Hepatocyte (in vitro differentiated cells): ENCODE results near the gene DHRS12.

Experiments
- EZH2 ChIP-seq: fragments of 200-600 bp; sonication (generic); IDR thresholded peaks from 2 replicates; pipeline ENCODE4 v1.6.1; 2016; ENCODE audit warnings: antibody characterized with exemption, mild to moderate bottlenecking, borderline replicate concordance
- EZH2phosphoT487 ChIP-seq: fragments of 200-600 bp; sonication (generic); IDR thresholded peaks from one replicate; pipeline ENCODE4 v1.6.1; 2018; ENCODE audit warnings: antibody characterized with exemption, mild to moderate bottlenecking, low read depth, moderate library complexity; ENCODE audit not compliant: unreplicated experiment, severe bottlenecking
- TF ChIP-seq, protein P1 (sequence below): fragments of 200-600 bp; sonication (generic); IDR thresholded peaks from 2 replicates; pipeline ENCODE4 v1.5.1; 2016; ENCODE audit warnings: antibody characterized with exemption, mild to moderate bottlenecking; ENCODE audit not compliant: poor library complexity

DNA sequence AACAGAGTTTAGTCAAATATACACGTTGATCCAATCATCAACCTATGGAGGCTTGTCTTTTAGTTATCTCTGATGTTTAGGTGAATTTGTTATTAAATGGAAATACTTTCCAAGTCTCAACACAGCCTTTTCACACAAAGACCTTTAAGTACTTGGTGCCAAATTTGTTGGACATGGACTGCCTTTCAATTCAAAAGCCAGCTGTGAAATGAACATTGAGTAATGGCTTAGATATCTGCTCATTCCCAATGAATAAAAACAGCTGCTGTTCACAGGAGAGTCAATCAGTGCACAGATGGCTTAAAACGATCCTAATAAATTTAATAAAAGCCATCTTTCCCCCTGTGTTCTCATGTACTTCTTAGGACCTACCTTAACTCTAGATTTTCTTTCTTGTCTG, 19.9 kb upstream of the DHRS12 start:
- TF ChIP-seq, protein P1, sequence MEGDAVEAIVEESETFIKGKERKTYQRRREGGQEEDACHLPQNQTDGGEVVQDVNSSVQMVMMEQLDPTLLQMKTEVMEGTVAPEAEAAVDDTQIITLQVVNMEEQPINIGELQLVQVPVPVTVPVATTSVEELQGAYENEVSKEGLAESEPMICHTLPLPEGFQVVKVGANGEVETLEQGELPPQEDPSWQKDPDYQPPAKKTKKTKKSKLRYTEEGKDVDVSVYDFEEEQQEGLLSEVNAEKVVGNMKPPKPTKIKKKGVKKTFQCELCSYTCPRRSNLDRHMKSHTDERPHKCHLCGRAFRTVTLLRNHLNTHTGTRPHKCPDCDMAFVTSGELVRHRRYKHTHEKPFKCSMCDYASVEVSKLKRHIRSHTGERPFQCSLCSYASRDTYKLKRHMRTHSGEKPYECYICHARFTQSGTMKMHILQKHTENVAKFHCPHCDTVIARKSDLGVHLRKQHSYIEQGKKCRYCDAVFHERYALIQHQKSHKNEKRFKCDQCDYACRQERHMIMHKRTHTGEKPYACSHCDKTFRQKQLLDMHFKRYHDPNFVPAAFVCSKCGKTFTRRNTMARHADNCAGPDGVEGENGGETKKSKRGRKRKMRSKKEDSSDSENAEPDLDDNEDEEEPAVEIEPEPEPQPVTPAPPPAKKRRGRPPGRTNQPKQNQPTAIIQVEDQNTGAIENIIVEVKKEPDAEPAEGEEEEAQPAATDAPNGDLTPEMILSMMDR = no peak
- TF ChIP-seq EZH2phosphoT487 (no peak), EZH2 (no peak)
